K562 (cell line): ENCODE measurements around the gene CUX1. TPM values are rescaled to one million over a fixed set of nuclear protein-coding genes. Genes with fewer than 3 reads are reported as not detected.

ENCODE experiments used
- CCAR2 ChIP-seq: fragments of 200-400 bp; formaldehyde crosslinking; IDR thresholded peaks from 2 replicates; pipeline ENCODE4 v1.6.1; 2017; ENCODE audit warnings: mild to moderate bottlenecking, low read depth, low read length
- GTF2E2 ChIP-seq: fragments of 200-800 bp; sonication (Bioruptor generic); IDR thresholded peaks from 2 replicates; pipeline ENCODE4 v1.6.1; 2016; ENCODE audit warnings: missing genetic modification characterization, missing compliant biosample characterization
- MLX ChIP-seq, 2 experiments: fragments of 450-650 bp in 1 of 2; sonication (generic) in 1 of 2; formaldehyde crosslinking; conservative IDR thresholded peaks; 2 replicates each; pipeline versions ENCODE4 v1.4.0 to v1.8.1; 2020 to 2022; ENCODE audit warnings: mild to moderate bottlenecking in 1 of 2, missing genetic modification reagents in 1 of 2
- NCOA1 ChIP-seq: fragments of 450-650 bp; IDR thresholded peaks from 2 replicates; pipeline ENCODE4 v1.6.1; 2016; ENCODE audit warnings: low read depth
- POLR2H ChIP-seq: IDR thresholded peaks from 2 replicates; pipeline ENCODE4 v1.6.1; 2016; ENCODE audit warnings: missing genetic modification characterization, low read depth, mild to moderate bottlenecking, control low read depth, missing compliant biosample characterization, moderate library complexity
- SOX6 ChIP-seq: fragments of 450-650 bp; IDR thresholded peaks from 2 replicates; pipeline ENCODE4 v1.6.1; 2014; ENCODE audit warnings: mild to moderate bottlenecking
- TAF7 ChIP-seq: fragments of 450-650 bp; IDR thresholded peaks from 2 replicates; pipeline ENCODE4 v1.6.1; 2016; ENCODE audit warnings: missing genetic modification characterization, missing compliant biosample characterization
- ZBTB7A ChIP-seq: IDR thresholded peaks from 2 replicates; pipeline ENCODE4 v1.6.1; 2011; ENCODE audit warnings: low read depth, mild to moderate bottlenecking, low read length, moderate library complexity, borderline replicate concordance; ENCODE audit not compliant: control insufficient read depth
- ZNF780A ChIP-seq: fragments of 250-450 bp; sonication (Bioruptor Pico); IDR thresholded peaks from 2 replicates; pipeline ENCODE4 v1.5.0; 2021; ENCODE audit warnings: mild to moderate bottlenecking
- polyA plus RNA-seq, 8 experiments: library from polyadenylated mRNA; depleted of rRNA in 4 of 8; stranded (reverse) in 5 of 8; unstranded in 3 of 8; fragments of >200 nt; fragmentation: Nextera tagmentation in 2 of 8; fragmentation: Illumina TruSeq in 1 of 8; extraction: Ambion mirVana in 2 of 8; extraction: Trizol in 1 of 8; gene quantifications; 2 replicates each; pipeline versions ENCODE4 v1.2.1 to v1.2.3, GENCODE V29; 2011 to 2014; ENCODE audit warnings: inconsistent platforms in 1 of 8, missing spikeins in 1 of 8
- total RNA-seq, 7 experiments: library from RNA; depleted of rRNA in 6 of 7; stranded (reverse); fragments of >200 nt in 6 of 7; fragmentation: Illumina TruSeq in 2 of 7; extraction: Trizol in 2 of 7; gene quantifications; 2 replicates each; pipeline versions ENCODE4 v1.2.1 to v1.2.3, GENCODE V29; 2011 to 2021; ENCODE audit warnings: low replicate concordance in 1 of 7
- TF ChIP-seq, protein P1 (sequence below): sonication (generic); formaldehyde crosslinking; IDR thresholded peaks from 2 replicates; pipeline ENCODE4 v1.8.0; 2023; ENCODE audit warnings: missing genetic modification reagents, mild to moderate bottlenecking, borderline replicate concordance
- TF ChIP-seq, protein P2 (sequence below): fragments of 250-450 bp; sonication (Bioruptor Pico); IDR thresholded peaks from 2 replicates; pipeline ENCODE4 v1.6.1; 2021; ENCODE audit warnings: mild to moderate bottlenecking

CUX1 gene
- total and polyA plus RNA-seq, 9 of the 15 experiments (the other 6 are each of a cell fraction or from before 2014, with no cell fraction given): 3.6 to 55.3 (median 25.2) TPM

GRCh38 chr7:102154425-102154824, 337.0 kb downstream of the CUX1 start (continued):
- TF ChIP-seq, protein P1, sequence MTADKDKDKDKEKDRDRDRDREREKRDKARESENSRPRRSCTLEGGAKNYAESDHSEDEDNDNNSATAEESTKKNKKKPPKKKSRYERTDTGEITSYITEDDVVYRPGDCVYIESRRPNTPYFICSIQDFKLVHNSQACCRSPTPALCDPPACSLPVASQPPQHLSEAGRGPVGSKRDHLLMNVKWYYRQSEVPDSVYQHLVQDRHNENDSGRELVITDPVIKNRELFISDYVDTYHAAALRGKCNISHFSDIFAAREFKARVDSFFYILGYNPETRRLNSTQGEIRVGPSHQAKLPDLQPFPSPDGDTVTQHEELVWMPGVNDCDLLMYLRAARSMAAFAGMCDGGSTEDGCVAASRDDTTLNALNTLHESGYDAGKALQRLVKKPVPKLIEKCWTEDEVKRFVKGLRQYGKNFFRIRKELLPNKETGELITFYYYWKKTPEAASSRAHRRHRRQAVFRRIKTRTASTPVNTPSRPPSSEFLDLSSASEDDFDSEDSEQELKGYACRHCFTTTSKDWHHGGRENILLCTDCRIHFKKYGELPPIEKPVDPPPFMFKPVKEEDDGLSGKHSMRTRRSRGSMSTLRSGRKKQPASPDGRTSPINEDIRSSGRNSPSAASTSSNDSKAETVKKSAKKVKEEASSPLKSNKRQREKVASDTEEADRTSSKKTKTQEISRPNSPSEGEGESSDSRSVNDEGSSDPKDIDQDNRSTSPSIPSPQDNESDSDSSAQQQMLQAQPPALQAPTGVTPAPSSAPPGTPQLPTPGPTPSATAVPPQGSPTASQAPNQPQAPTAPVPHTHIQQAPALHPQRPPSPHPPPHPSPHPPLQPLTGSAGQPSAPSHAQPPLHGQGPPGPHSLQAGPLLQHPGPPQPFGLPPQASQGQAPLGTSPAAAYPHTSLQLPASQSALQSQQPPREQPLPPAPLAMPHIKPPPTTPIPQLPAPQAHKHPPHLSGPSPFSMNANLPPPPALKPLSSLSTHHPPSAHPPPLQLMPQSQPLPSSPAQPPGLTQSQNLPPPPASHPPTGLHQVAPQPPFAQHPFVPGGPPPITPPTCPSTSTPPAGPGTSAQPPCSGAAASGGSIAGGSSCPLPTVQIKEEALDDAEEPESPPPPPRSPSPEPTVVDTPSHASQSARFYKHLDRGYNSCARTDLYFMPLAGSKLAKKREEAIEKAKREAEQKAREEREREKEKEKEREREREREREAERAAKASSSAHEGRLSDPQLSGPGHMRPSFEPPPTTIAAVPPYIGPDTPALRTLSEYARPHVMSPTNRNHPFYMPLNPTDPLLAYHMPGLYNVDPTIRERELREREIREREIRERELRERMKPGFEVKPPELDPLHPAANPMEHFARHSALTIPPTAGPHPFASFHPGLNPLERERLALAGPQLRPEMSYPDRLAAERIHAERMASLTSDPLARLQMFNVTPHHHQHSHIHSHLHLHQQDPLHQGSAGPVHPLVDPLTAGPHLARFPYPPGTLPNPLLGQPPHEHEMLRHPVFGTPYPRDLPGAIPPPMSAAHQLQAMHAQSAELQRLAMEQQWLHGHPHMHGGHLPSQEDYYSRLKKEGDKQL (CRISPR knock-in tag): no peak
- TF ChIP-seq SOX6: no peak
- TF ChIP-seq GTF2E2: no peak
- no peak for TF ChIP-seq CCAR2
- TF ChIP-seq NCOA1: no peak
- no peak for TF ChIP-seq ZBTB7A
- TF ChIP-seq, protein P2, sequence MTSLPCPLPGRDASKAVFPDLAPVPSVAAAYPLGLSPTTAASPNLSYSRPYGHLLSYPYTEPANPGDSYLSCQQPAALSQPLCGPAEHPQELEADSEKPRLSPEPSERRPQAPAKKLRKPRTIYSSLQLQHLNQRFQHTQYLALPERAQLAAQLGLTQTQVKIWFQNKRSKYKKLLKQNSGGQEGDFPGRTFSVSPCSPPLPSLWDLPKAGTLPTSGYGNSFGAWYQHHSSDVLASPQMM: no peak
- TF ChIP-seq POLR2H (tag): no peak
- TF ChIP-seq MLX (CRISPR knock-in tag; conservative IDR thresholded peaks at IDR 0.05): no peak
- no peak for TF ChIP-seq ZNF780A (CRISPR knock-in tag)
- no peak for TF ChIP-seq TAF7 (tag)
- TF ChIP-seq, all 486 proteins: peak for 0
